Right lobe of liver (tissue), 6 donors: Measurements from ENCODE around the gene LRFN2. TPM values are rescaled to one million over a fixed set of nuclear protein-coding genes. Genes with fewer than 3 reads are reported as not detected.

ENCODE experiments used
- ATAC-seq, 4 donors: fragments of 200-7000 bp; cut with Tn5 transposase; one replicate each; pipeline ENCODE4 v1.9.1; 2020; ENCODE audit warnings: mild to moderate bottlenecking in 4 of 4, moderate library complexity in 4 of 4
- DNase-seq, 3 donors: peaks; one replicate each; pipeline ENCODE4 v3.0.0-alpha.2; 2020
- H3K27ac ChIP-seq, 3 donors: fragments of 200-600 bp; one replicate each; pipeline ENCODE4 v1.8.0; 2022
- H3K27me3 ChIP-seq, 2 donors: fragments of 200-600 bp; one replicate each; pipeline ENCODE4 v1.8.0; 2022
- H3K36me3 ChIP-seq, 4 donors: fragments of 200-600 bp; sonication (generic) in 1 of 4; one replicate each; pipeline versions ENCODE4 v1.5.1 to v1.8.0; 2017 to 2022; ENCODE audit warnings: control low read depth in 1 of 4
- H3K4me1 ChIP-seq, 4 donors: fragments of 200-600 bp; sonication (generic) in 1 of 4; one replicate each; pipeline versions ENCODE4 v1.5.1 to v1.8.0; 2017 to 2022; ENCODE audit warnings: control low read depth in 1 of 4
- H3K4me3 ChIP-seq, 3 donors: fragments of 200-600 bp; one replicate each; pipeline ENCODE4 v1.8.0; 2022
- H3K9me3 ChIP-seq, 4 donors: fragments of 200-600 bp; sonication (generic) in 1 of 4; one replicate each; pipeline versions ENCODE4 v1.5.1 to v1.8.0; 2017 to 2022; ENCODE audit warnings: control low read depth in 1 of 4
- POLR2A ChIP-seq: fragments of 450-650 bp; IDR thresholded peaks from one replicate; pipeline ENCODE4 v1.6.1; 2017; ENCODE audit warnings: antibody characterized with exemption, mild to moderate bottlenecking
- WGBS: methylation state at CpG from one replicate; pipeline ENCODE4 v1.1.6; 2018; ENCODE audit warnings: low coverage, low lambda C conversion rate; ENCODE audit not compliant: insufficient coverage; ENCODE audit errors: missing lambda C conversion rate; 5-methylcytosine and 5-hydroxymethylcytosine counted together
- intact Hi-C, 2 donors: fragments of 100-400 bp; cut with DNase I; formaldehyde crosslinking; loops; one replicate each; pipeline versions ENCODE4 v1.11.2 to v1.14.1; 2022
- total RNA-seq, 6 experiments: library from RNA; depleted of rRNA in 2 of 6; stranded (reverse); fragments of >200 nt in 2 of 6; fragmentation: NEBNext Ultra II Directional in 3 of 6; extraction: Animal tissue kit (Norgen Biotek cat#: 25700) in 3 of 6; gene quantifications; one replicate each; pipeline versions ENCODE4 v1.1.0 to v1.2.4, GENCODE V29; 2016 to 2023
- TF ChIP-seq, protein P1 (sequence below), 4 donors: fragments of 200-600 bp in 3 of 4; fragments of 450-650 bp in 1 of 4; IDR thresholded peaks; one replicate each; pipeline versions ENCODE4 v1.5.1 to v1.8.0; 2016 to 2022; ENCODE audit warnings: antibody characterized with exemption in 4 of 4, mild to moderate bottlenecking in 2 of 4
- donor health status: DM: no; HTN: yes; CAD: no.
- donor health status: DM: no; HTN: no; CAD: no.
- donor health status: DM: no; HTN: no; CAD: no.
- donor health status: DM: no; HTN: yes; CAD: no.
- donor health status: DM: no; HTN: yes; CAD: no.

Gene LRFN2
- total RNA-seq, 6 experiments from 2014 or later, result 0.19 TPM; not detected in 5

DNA sequence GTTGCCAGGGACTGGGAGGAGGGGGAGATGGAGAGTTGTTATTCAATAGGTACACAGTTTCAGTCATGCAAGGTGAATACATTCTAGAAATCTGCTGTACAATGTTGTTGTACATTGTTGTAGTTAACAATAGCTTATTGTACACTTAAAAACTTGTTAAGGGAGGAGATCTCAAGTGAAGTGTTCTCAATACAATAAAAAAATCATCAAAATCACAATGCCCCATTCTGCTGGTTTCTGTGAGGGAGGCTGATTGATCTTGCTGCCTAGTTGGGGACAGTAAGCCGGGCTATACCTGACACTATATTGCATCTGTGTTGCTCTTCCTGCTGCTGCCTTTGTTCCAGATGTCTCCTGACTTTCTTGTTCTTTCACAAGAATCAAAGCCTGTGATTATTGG, 232.1 kb downstream of the LRFN2 start:
- Histone ChIP-seq H3K27ac (no peak overlapping the region), H3K9me3 (no peaks in the 10 kb centered on the region), H3K36me3 (no peaks in the 10 kb centered on the region), H3K4me3 (no peak overlapping the region), H3K27me3 (no peaks in the 10 kb centered on the region), H3K4me1 (peaks cover 0 to 4% (median 0%) of the 10 kb centered on the region in 4 donors)
- 60% methylated on average over 1 of the region's 1 CpG for WGBS
- DNase-seq, result no peak
- intact Hi-C loops, result no loop called here
- ATAC-seq, result no peak
- TF ChIP-seq, protein P1, sequence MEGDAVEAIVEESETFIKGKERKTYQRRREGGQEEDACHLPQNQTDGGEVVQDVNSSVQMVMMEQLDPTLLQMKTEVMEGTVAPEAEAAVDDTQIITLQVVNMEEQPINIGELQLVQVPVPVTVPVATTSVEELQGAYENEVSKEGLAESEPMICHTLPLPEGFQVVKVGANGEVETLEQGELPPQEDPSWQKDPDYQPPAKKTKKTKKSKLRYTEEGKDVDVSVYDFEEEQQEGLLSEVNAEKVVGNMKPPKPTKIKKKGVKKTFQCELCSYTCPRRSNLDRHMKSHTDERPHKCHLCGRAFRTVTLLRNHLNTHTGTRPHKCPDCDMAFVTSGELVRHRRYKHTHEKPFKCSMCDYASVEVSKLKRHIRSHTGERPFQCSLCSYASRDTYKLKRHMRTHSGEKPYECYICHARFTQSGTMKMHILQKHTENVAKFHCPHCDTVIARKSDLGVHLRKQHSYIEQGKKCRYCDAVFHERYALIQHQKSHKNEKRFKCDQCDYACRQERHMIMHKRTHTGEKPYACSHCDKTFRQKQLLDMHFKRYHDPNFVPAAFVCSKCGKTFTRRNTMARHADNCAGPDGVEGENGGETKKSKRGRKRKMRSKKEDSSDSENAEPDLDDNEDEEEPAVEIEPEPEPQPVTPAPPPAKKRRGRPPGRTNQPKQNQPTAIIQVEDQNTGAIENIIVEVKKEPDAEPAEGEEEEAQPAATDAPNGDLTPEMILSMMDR (IDR thresholded peaks at IDR 0.05), result no peak
- no peak for TF ChIP-seq POLR2A

DNA sequence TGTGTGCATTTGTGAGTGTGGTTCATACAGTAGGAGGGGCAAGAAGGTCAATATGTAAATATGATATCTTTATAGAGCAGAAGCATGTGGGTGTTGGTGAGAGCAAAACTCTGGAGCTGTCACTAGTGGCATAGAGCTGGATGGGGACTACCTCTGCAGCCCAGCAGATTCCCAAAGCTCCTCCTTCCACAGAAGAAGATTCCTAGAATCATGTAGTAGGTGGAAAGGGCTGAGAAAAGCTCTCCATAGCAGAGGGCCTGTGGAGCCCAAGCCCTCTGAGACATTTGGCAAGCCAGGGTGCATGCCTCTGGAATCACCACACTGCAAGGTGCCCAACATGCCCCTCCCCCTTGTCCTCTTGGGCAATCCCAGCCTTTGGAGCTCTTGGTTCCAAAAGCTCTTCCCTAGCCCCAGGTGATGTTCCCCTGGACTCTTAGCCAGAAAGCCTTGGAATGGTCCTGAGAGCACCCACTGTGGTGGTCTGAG, 233.2 kb downstream of the LRFN2 start:
- Histone ChIP-seq H3K4me1 (peaks cover 0 to 4% (median 0%) of the 10 kb centered on the region in 4 donors), H3K27me3 (no peaks in the 10 kb centered on the region), H3K36me3 (no peaks in the 10 kb centered on the region), H3K27ac (no peak overlapping the region), H3K4me3 (no peak overlapping the region), H3K9me3 (no peaks in the 10 kb centered on the region)
- intact Hi-C loops, result no loop called here
- TF ChIP-seq, protein P1 (IDR thresholded peaks at IDR 0.05), result no peak
- no peak for TF ChIP-seq POLR2A
- ATAC-seq, result peak in 2 of 4 donors; percentile 32 to 81
- DNase-seq, result no peak

DNA sequence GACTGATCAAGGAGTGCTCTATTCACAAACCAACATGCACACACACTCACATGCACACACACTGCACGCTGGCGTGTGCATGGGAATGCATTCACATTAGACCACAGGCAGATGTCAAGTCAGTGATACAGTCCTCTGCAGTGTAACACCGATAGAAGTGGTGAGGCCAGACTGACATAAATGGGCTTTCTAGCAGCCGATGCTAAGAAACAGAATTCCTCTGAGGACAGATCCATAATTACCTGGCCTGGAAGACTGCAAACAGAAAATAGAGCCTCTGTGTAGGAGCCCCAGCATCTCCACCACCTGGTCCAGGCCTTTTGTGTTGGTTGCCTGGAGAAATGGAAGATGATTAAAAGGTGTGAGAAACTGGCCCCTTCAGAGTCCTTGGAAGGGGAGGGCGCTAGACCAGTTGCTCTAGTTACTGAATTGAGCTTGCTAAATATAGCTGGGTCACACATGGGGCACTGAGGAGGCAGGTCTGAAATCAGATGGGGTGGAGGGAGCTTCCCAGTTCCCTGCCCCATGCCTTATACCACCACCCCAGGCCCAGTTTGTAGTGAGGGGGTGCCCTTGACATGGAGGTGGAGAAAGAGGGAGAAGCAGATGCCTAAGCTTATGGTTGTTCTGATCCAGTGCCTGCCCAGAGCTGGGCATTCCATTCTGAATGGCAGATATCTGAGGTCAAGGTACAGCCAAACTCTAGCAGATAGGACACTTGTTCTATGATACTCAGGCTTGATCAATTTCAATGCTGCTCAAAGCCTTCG, 233.8 kb downstream of the LRFN2 start:
- Histone ChIP-seq H3K4me1 (peaks cover 0 to 4% (median 0%) of the 10 kb centered on the region in 4 donors), H3K27me3 (no peaks in the 10 kb centered on the region), H3K9me3 (no peaks in the 10 kb centered on the region), H3K36me3 (no peaks in the 10 kb centered on the region), H3K27ac (no peak overlapping the region), H3K4me3 (no peak overlapping the region)
- no peak for DNase-seq
- intact Hi-C loops, result no loop called here
- 61% methylated on average over 2 of the region's 6 CpGs for WGBS
- ATAC-seq, result peak in 1 of 4 donors; percentile 60
- TF ChIP-seq, protein P1 (IDR thresholded peaks at IDR 0.05), result no peak
- no peak for TF ChIP-seq POLR2A

DNA sequence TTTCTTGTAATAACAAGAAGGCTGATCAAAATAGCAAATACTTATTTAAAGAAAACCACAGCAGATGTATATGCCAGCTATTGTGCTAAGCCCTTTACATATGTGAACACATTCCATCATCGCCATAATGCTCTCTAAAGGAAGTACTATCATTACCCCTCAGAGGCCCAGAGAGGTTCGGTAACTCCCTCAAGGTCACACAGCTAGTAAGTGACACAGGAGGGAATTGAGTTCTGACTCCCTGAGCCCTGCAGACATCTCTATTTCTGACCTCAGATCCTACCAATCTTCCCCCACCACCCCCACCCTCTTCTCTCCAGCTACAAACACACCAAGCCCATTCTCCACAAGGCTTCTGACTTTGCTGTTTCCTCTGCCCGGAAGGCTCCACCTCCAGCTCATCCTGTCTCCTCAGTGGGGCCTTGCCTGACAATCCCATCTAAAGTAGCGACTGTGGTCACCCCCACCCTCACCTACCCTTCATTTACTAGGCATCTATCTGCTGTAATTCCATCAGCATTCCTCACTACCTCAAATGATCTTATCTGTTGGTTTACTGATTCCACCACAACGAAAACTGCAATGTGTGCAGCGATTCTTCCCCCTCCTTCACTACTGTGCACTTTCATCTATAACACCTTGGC, 234.5 kb downstream of the LRFN2 start:
- Histone ChIP-seq H3K4me1 (peaks cover 0 to 4% (median 0%) of the 10 kb centered on the region in 4 donors), H3K4me3 (no peak overlapping the region), H3K27ac (no peak overlapping the region), H3K27me3 (no peaks in the 10 kb centered on the region), H3K9me3 (no peaks in the 10 kb centered on the region), H3K36me3 (no peaks in the 10 kb centered on the region)
- DNase-seq, result no peak
- intact Hi-C loops, result no loop called here
- TF ChIP-seq, protein P1 (IDR thresholded peaks at IDR 0.05), result no peak
- TF ChIP-seq POLR2A, result no peak
- no peak for ATAC-seq
- 79% methylated on average over 6 of the region's 6 CpGs for WGBS
